ENCODE results near the gene CUL3.
"Not testable (repeated sequence)": the region's sequence is repeated elsewhere in the genome, so short reads cannot be mapped to it uniquely, and the experiment has no call there.

Gene CUL3

DNA sequence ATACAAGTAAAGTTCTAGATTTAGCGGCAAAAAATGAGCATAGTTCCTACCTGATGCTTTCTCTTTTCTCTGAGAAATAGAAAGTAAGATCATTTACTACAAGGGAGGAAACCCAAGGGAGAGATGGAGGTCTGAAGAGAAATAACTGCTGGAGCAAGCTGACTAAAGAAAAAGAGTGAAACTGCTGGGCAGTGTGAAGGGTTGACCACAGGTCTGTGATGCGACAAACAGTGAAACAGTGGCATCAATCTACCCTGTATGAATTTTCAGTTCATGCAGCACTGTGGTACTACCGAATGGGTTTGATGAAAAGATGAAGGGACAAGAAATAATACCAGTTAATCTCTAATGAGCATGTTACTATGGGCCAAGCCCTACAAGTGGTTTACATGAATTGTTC, 52.2 kb downstream of the CUL3 start:
- no peak for DNase-seq

DNA sequence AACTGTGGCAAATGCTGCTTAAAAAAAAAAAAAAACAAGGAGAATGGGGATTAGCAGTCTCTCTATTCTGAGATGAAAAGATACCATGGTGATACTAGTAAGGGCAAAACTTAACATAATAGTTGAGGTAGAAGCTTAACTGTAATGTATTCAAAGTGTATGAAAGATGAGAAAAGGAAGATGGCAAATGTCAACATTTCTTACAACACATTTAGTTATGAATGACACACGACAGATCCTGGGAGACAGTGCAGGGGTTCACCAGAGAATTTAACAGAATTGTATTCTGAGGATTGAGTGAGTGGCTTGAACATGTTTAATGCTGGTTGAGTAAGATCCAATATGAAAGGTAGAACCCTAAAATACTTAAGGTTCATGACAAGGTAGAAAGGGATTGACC, 52.7 kb downstream of the CUL3 start:
- DNase-seq = no peak

DNA sequence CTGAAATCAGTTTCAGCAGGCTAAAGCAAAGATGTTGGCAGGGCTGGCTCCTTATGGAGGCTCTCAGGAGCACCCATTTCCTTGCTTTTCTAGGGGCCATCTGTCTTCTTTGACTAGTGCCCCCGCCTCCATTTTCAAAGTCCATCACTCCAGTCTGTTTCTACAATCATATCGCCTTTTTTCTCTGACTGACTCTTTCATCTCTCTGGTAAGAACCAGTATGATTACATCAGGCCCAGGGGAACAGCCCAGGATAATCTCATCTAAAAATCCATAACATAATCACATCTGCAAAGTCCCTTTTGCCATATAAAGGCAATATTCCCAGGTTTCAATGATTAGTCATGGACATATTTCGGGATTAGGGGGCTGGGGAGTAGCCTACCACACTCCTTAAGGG, 57.0 kb downstream of the CUL3 start:
- no peak for DNase-seq

DNA sequence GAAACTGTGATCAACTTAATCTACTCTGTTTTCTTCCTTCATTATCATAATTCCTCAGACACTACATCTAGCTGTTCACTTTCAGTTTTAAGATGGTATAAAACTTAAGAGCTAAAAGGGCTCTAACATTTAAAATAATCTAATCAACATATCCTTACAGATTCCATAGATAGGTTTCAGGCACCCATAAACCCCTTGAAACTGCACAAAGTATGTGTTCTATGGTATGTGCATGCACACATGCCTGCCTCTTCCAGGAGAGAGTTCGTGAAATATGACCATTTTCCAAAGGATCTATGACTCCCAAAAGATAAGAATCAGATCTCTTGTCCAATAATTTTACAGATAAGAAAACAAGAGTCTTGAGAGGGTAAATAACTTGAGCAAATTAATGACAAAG, 59.4 kb downstream of the CUL3 start:
- DNase-seq = no peak

GRCh38 chr2:224524657-224525056, 60.5 kb downstream of the CUL3 start:
- DNase-seq = no peak

GRCh38 chr2:224523626-224524577, 61.3 kb downstream of the CUL3 start:
- no peak for DNase-seq

GRCh38 chr2:224522483-224522882, 62.7 kb downstream of the CUL3 start:
- DNase-seq = not testable (repeated sequence)

- DNase-seq = no peak
Observed at GRCh38 chr2:224520064-224520463, 65.1 kb downstream of the CUL3 start.

DNA sequence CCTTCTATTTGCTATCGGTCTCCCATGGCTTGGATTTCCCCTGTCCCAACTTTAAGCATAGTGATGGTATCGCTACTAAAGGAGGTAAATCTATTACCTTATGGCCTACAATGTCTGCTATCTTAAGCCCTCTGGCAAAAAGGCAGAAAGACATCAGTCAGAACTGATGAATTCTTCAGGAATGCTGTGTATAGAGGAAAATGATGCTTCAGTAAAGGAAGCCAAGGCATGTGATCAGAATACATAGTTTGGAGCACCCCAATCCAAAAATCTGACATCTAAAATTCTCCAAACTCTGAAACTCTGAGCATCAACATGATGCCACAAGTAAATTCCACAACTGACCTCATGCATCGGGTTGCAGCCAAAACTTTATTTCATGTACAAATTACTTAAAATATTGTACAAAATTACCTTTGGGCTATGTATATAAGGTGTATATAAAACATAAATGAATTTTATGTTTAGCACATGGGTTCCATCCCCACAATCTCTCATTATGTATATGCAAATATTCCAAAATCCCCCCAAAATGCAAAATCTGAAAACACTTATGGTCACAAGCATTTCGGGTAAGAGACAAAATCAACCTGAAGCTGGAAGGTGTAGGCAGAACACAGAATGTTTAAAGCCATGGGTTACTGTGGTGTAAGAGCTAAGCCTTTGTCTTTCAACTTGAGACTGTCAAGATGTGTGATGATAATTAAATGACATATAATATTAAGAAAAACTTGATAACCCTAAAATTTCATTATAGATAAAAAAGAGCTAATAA, 66.2 kb downstream of the CUL3 start:
- DNase-seq = no peak

GRCh38 chr2:224517963-224518362, 67.2 kb downstream of the CUL3 start:
- DNase-seq = no peak

DNA sequence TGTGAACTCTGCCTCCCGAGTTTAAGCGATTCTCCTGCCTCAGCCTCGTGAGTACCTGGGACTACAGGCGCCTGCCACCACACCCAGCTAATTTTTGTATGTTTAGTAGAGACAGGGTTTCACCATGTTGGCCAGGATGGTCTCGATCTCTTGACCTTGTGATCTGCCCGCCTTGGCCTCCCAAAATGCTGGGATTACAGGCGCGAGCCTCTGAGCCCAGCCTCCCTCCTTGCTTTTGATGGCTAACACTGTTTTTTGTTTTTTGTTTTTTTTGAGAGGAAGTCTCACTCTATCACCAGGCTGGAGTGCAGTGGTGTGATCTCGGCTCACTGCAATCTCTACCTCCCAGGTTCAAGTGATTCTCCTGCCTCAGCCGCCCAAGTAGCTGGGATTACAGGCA, 68.8 kb downstream of the CUL3 start:
- not testable (repeated sequence) for DNase-seq

- no peak for DNase-seq
Observed at GRCh38 chr2:224513991-224514390, 71.2 kb downstream of the CUL3 start.

DNA sequence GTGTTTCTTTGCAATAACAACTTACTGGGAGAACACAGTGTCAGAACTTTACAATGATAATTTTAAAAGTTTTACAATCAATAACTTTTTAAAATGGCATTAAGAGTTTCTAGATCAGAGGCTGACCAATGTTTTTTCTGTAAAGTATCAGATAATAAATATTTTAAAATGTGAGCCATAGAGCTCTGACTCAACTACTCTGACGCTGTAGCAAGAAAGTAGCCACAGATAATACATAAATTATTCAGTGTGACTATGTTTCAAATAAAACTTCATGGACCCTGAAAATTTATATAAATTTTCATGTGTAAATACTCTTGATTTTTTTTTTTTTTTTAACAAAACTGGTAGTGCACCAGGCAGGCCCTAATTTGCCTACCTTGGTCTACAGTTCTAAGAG, 77.4 kb downstream of the CUL3 start:
- no peak for DNase-seq

DNA sequence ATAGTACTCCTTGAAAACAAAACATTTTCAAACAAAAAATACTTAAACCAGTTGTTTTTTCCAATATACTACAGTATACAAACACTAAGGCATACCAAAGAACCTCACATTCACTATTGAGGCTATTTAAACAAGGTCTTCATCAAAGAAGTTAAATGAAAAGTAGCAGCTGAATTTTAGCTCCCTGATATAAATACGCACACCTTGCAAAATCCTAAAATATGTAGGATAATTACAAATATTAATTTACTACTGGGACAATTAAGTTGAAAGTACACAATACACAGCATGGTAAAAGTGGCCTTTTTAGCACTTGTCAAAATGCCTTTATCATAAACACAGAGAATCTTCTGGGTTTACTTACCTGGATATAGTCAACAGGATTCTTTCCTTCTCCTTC, 78.7 kb downstream of the CUL3 start:
- no peak for DNase-seq

DNA sequence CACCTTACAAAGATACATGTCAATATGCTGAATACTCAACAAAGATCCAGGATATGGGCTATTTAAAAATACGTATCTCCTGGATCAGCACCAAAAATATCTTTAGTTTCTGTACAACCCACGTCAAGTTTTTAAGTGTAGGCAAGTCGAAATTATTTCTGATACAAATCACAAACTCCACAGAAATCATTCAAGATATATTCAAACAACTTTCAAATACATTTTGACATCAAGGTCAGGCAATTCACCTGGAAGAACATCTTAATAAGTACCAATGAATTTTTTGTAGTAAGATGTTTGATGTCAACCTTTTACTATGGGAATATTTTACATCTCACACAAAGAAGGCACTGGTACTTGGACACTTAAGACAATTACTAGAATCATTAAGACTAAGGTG, 86.2 kb downstream of the CUL3 start:
- no peak for DNase-seq

GRCh38 chr2:224492531-224492930, 92.6 kb downstream of the CUL3 start:
- no peak for DNase-seq

GRCh38 chr2:224487940-224488339, 97.2 kb downstream of the CUL3 start:
- DNase-seq = not testable (repeated sequence)

- not testable (repeated sequence) for DNase-seq
Observed at GRCh38 chr2:224485081-224486014, 99.8 kb downstream of the CUL3 start.

- no peak for DNase-seq
Observed at GRCh38 chr2:224479826-224480225, 105.3 kb downstream of the CUL3 start.

DNA sequence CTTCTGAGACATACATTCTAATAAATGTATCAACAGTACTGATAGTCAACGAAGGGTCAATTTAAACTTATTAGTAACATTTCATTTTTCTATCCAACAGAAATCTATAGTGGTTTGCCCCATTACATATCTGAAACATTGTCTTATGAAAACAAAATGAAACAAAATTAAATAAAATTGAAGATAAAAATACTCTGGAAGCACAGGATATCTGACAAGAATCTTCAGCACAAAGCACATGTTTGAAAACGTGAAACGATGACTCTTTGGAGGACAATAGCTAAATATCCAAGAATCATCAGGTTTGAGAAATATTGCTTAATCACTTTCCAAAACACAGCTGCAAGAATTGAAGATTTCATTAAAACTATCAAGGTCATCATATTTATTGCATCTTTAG, 112.3 kb downstream of the CUL3 start:
- no peak for DNase-seq

- DNase-seq = no peak
Observed at GRCh38 chr2:224472137-224472536, 113.0 kb downstream of the CUL3 start.

GRCh38 chr2:224469374-224469964, 115.7 kb downstream of the CUL3 start:
- no peak for DNase-seq

Data from activated CD4-positive, alpha-beta T cell treated with anti-CD3 and anti-CD28 coated beads for 1 hour (primary cell).